GM19239 (cell line): ENCODE results near the gene IFNA6.
"Not testable (repeated sequence)": the region's sequence is repeated elsewhere in the genome, so short reads cannot be mapped to it uniquely, and the experiment has no call there.

Experiments used
- DNase-seq: peaks from one replicate; pipeline ENCODE4 v3.0.0; 2011; ENCODE audit warnings: low spot score; ENCODE audit not compliant: insufficient read length
- FAIRE-seq: peaks from 2 replicates; lab custom pipeline; 2011; peaks lifted over from hg19 to GRCh38; lab: Jason Lieb, UNC

Gene IFNA6

GRCh38 chr9:21350787-21351186 lies at the start of gene IFNA6:
IFNA6 (minus strand) TSS chr9:21350887; CDS start chr9:21350887, 0 bp downstream.
- DNase-seq (no peak), FAIRE-seq (peak; percentile 8)

GRCh38 chr9:21399956-21400355 lies 49.3 kb upstream of the IFNA6 start:
- DNase-seq (no peak), FAIRE-seq (no peak)

GRCh38 chr9:21398955-21399489 lies 48.3 kb upstream of the IFNA6 start:
- FAIRE-seq (peak; percentile 67), DNase-seq (no peak)

GRCh38 chr9:21395778-21396717 lies 45.4 kb upstream of the IFNA6 start:
- DNase-seq = no peak
- FAIRE-seq = peak; percentile 97

- DNase-seq (no peak), FAIRE-seq (peak; percentile 87)
Measured at GRCh38 chr9:21392270-21392669, 41.6 kb upstream of the IFNA6 start.

GRCh38 chr9:21385131-21385670 lies 34.5 kb upstream of the IFNA6 start, which contains the start of gene IFNA2:
IFNA2 (minus strand) TSS chr9:21385398; CDS start chr9:21385329, 69 bp downstream.
- DNase-seq (no peak), FAIRE-seq (peak; percentile 75)

- no peak for DNase-seq
- FAIRE-seq = peak; percentile 44
Measured at GRCh38 chr9:21383627-21384026, 32.9 kb upstream of the IFNA6 start.

- FAIRE-seq = peak; percentile 100
- peak; percentile 42 for DNase-seq
Measured at GRCh38 chr9:21381448-21382339, 31.0 kb upstream of the IFNA6 start.

GRCh38 chr9:21371467-21371866 lies 20.8 kb upstream of the IFNA6 start:
- FAIRE-seq = peak; percentile 54
- DNase-seq = not testable (repeated sequence)

GRCh38 chr9:21367957-21368356 lies 17.3 kb upstream of the IFNA6 start, which contains the start of gene IFNA13:
IFNA13 (minus strand) TSS chr9:21368057; CDS start chr9:21368010, 47 bp downstream.
- DNase-seq (no peak), FAIRE-seq (peak; percentile 40)

- not testable (repeated sequence) for DNase-seq, FAIRE-seq
Measured at GRCh38 chr9:21367169-21367568, 16.5 kb upstream of the IFNA6 start.

GRCh38 chr9:21362287-21362686 lies 11.6 kb upstream of the IFNA6 start:
- DNase-seq (no peak), FAIRE-seq (no peak)

GRCh38 chr9:21357479-21358460 lies 7.1 kb upstream of the IFNA6 start:
- DNase-seq (no peak), FAIRE-seq (peak; percentile 94)

- FAIRE-seq (no peak), DNase-seq (no peak)
Measured at GRCh38 chr9:21348430-21348970, 2.2 kb downstream of the IFNA6 start.

- FAIRE-seq = no peak
- DNase-seq = no peak
Measured at GRCh38 chr9:21340735-21341134, 10.0 kb downstream of the IFNA6 start.

- DNase-seq = no peak
- peak; percentile 33 for FAIRE-seq
Measured at GRCh38 chr9:21336457-21336856, 14.2 kb downstream of the IFNA6 start.

GRCh38 chr9:21334701-21335632 lies 15.7 kb downstream of the IFNA6 start, which contains the start of gene KLHL9:
KLHL9 (minus strand) TSS chr9:21335404; CDS start chr9:21334859, 545 bp downstream.
- peak; percentile 97 for FAIRE-seq
- DNase-seq = peak; percentile 75
